ENCODE results near the gene IGF2. TPM values are rescaled to one million over a fixed set of nuclear protein-coding genes. Genes with fewer than 3 reads are reported as not detected.

Gene IGF2
- total RNA-seq, 1 experiment from 2014 or later = 0.35 TPM

Small RNA genes within 50 kb of the gene (microRNA-seq; reads per million reads assigned to microRNA genes)
- gene MIR4686 (not detected), gene MIR483 (5.8 reads per million, percentile 39 among the genes with 10 or more reads in this experiment)

Other genes starting within 250 kb of the IGF2 start
- gene PRR33, start 247.5 kb downstream of the IGF2 start, total RNA-seq (2022) = not detected in 2 replicates
- not detected in 2 replicates for gene TNNT3, start 219.7 kb downstream of the IGF2 start, total RNA-seq (2022)
- gene MRPL23, start 192.1 kb downstream of the IGF2 start, total RNA-seq (2022) = 89.2 and 98.0 TPM in 2 replicates
- 61.0 and 152 TPM in 2 replicates for gene H19, start 141.5 kb downstream of the IGF2 start, total RNA-seq (2022)
- gene INS, start 21.8 kb upstream of the IGF2 start, total RNA-seq (2022) = not detected in 2 replicates
- 0.20 and 1.1 TPM in 2 replicates for gene TH, start 32.4 kb upstream of the IGF2 start, total RNA-seq (2022)
- gene ASCL2, start 131.2 kb upstream of the IGF2 start, total RNA-seq (2022) = not detected in 2 replicates
- gene C11orf21, start 162.5 kb upstream of the IGF2 start, total RNA-seq (2022) = not detected in 2 replicates
- gene TSPAN32, start 162.6 kb upstream of the IGF2 start, total RNA-seq (2022) = not detected in 2 replicates
- gene CD81, start 237.9 kb upstream of the IGF2 start, total RNA-seq (2022) = 183 and 187 TPM in 2 replicates

Data from MCF 10A (cell line).